ENCODE measurements around the gene RNF220. TPM values are rescaled to one million over a fixed set of nuclear protein-coding genes. Genes with fewer than 3 reads are reported as not detected.
"Not testable (repeated sequence)": the region's sequence is repeated elsewhere in the genome, so short reads cannot be mapped to it uniquely, and the experiment has no call there.

Gene RNF220
- total RNA-seq, 1 donor from 2014 or later: 72.5 TPM

GRCh38 chr1:44476891-44477290, 71.8 kb downstream of the RNF220 start:
- intact Hi-C loops (cut with DNase I): no loop called here
- ATAC-seq (ENCODE audit: poor library complexity) (no peak), DNase-seq (no peak)

- ATAC-seq (ENCODE audit: poor library complexity) (no peak), DNase-seq (no peak)
- intact Hi-C loops (cut with DNase I): no loop called here
Observed at GRCh38 chr1:44481701-44482100, 76.6 kb downstream of the RNF220 start.

- ATAC-seq (ENCODE audit: poor library complexity) (no peak), DNase-seq (no peak)
- intact Hi-C loops (cut with DNase I): no loop called here
Observed at GRCh38 chr1:44483089-44483874, 78.2 kb downstream of the RNF220 start.

GRCh38 chr1:44484155-44484688, 79.2 kb downstream of the RNF220 start:
- DNase-seq: no peak
- intact Hi-C loops (cut with DNase I): no loop called here
- ATAC-seq (ENCODE audit: poor library complexity): peak; percentile 45

GRCh38 chr1:44485229-44485933, 80.3 kb downstream of the RNF220 start:
- peak; percentile 83 for ATAC-seq (ENCODE audit: poor library complexity)
- no peak for DNase-seq
- intact Hi-C loops (cut with DNase I): no loop called here

- ATAC-seq (ENCODE audit: poor library complexity) (peak; percentile 38), DNase-seq (no peak)
- intact Hi-C loops (cut with DNase I): no loop called here
Observed at GRCh38 chr1:44485934-44486460, 80.9 kb downstream of the RNF220 start.

GRCh38 chr1:44489481-44489880, 84.4 kb downstream of the RNF220 start:
- no peak for DNase-seq
- intact Hi-C loops (cut with DNase I): no loop called here
- no peak for ATAC-seq (ENCODE audit: poor library complexity)

GRCh38 chr1:44496541-44497171, 91.6 kb downstream of the RNF220 start:
- intact Hi-C loops (cut with DNase I): loop anchor here (10.0 kb wide), 1 partner anchor 72 kb away; no protein-coding TSS in a partner anchor
- ATAC-seq (ENCODE audit: poor library complexity) (peak; percentile 81), DNase-seq (no peak)

GRCh38 chr1:44497422-44498170, 92.5 kb downstream of the RNF220 start:
- no peak for ATAC-seq (ENCODE audit: poor library complexity)
- intact Hi-C loops (cut with DNase I): loop anchor here (10.0 kb wide), 1 partner anchor 73 kb away; no protein-coding TSS in a partner anchor
- DNase-seq: no peak

GRCh38 chr1:44499306-44499705, 94.3 kb downstream of the RNF220 start:
- intact Hi-C loops (cut with DNase I): loop anchor here (10.0 kb wide), 1 partner anchor 75 kb away; no protein-coding TSS in a partner anchor
- DNase-seq: no peak
- no peak for ATAC-seq (ENCODE audit: poor library complexity)

GRCh38 chr1:44500181-44501046, 95.4 kb downstream of the RNF220 start:
- no peak for DNase-seq
- intact Hi-C loops (cut with DNase I): loop anchor here (10.0 kb wide), 1 partner anchor 126 kb away; no protein-coding TSS in a partner anchor
- peak; percentile 72 for ATAC-seq (ENCODE audit: poor library complexity)

- DNase-seq: no peak
- intact Hi-C loops (cut with DNase I): loop anchor here (10.0 kb wide), 1 partner anchor 126 kb away; no protein-coding TSS in a partner anchor
- peak; percentile 69 for ATAC-seq (ENCODE audit: poor library complexity)
Observed at GRCh38 chr1:44501047-44501890, 96.2 kb downstream of the RNF220 start.

GRCh38 chr1:44502823-44503222, 97.8 kb downstream of the RNF220 start:
- intact Hi-C loops (cut with DNase I): loop anchor here (10.0 kb wide), 1 partner anchor 128 kb away; no protein-coding TSS in a partner anchor
- ATAC-seq (ENCODE audit: poor library complexity); DNase-seq: not testable (repeated sequence)

- intact Hi-C loops (cut with DNase I): loop anchor here (10.0 kb wide), 1 partner anchor 129 kb away; no protein-coding TSS in a partner anchor
- ATAC-seq (ENCODE audit: poor library complexity): no peak
- DNase-seq: no peak
Observed at GRCh38 chr1:44503625-44504024, 98.6 kb downstream of the RNF220 start.

GRCh38 chr1:44505210-44505993, 100.3 kb downstream of the RNF220 start:
- DNase-seq (peak; percentile 45), ATAC-seq (ENCODE audit: poor library complexity) (peak; percentile 61)
- intact Hi-C loops (cut with DNase I): loop anchor here (10.0 kb wide), 1 partner anchor 131 kb away; no protein-coding TSS in a partner anchor

All from Right ventricle myocardium superior (tissue), 1 donor.